HepG2 (cell line): Measurements from ENCODE around the gene APBB2. TPM values are rescaled to one million over a fixed set of nuclear protein-coding genes. Genes with fewer than 3 reads are reported as not detected.

ENCODE experiments used
- ATAC-seq: fragments of 200-7000 bp; cut with Tn5 transposase; 3 replicates; pipeline ENCODE4 v1.9.1; 2020; ENCODE audit warnings: mild to moderate bottlenecking, moderate library complexity
- BruUV-seq: library from RNA; stranded (reverse); fragments of 400-500 nt; replicated peaks from 2 replicates; lab custom pipeline; 2021; lab: Mats Ljungman, UMichigan
- CTCF ChIA-PET: fragments of 300-600 bp; formaldehyde crosslinking; extraction: SDS; loops from one replicate; lab custom pipeline; 2021; ENCODE audit warnings: low total read pairs, inconsistent platforms, low intra/inter-chr PET ratio; lab: Yijun Ruan, JAX
- POLR2A ChIA-PET: fragments of 350-600 bp; sonication (Branson Sonifier 250); formaldehyde crosslinking; loops from one replicate; lab custom pipeline; 2020; ENCODE audit warnings: antibody characterized with exemption, inconsistent platforms; lab: Yijun Ruan, JAX
- DNase-seq: peaks from one replicate; pipeline ENCODE4 v3.0.0-alpha.2; 2015; ENCODE audit warnings: low spot score
- FAIRE-seq: peaks from 3 replicates; lab custom pipeline; 2011; peaks lifted over from hg19 to GRCh38; lab: Jason Lieb, UNC
- H2AFZ ChIP-seq: one replicate; pipeline ENCODE4 v1.6.1; 2011; ENCODE audit warnings: low read length, inconsistent platforms
- H3K27ac ChIP-seq: fragments of 300-600 bp; 3 replicates; pipeline ENCODE4 v1.8.0; 2011; ENCODE audit warnings: mixed run types, mild to moderate bottlenecking, mixed read lengths, low read length, inconsistent platforms; ENCODE audit not compliant: insufficient read depth; ENCODE audit errors: extremely low read length
- H3K27me3 ChIP-seq, 2 experiments: fragments of 200-600 bp in 1 of 2; 2 replicates in 1 of 2; 3 replicates in 1 of 2; pipeline versions ENCODE4 v1.6.0 to v1.8.0; 2011; ENCODE audit warnings: low read length in 2 of 2, mild to moderate bottlenecking in 2 of 2, moderate library complexity in 2 of 2, inconsistent platforms in 1 of 2; ENCODE audit not compliant: insufficient read depth in 2 of 2, control insufficient read depth in 1 of 2
- H3K36me3 ChIP-seq, 2 experiments: fragments of 200-600 bp in 1 of 2; replicated peaks in 1 of 2; 2 replicates in 1 of 2; 3 replicates in 1 of 2; pipeline versions ENCODE4 v1.5.1 to v1.8.0; 2011; ENCODE audit warnings: low read length in 2 of 2, inconsistent platforms in 1 of 2; ENCODE audit not compliant: insufficient read depth in 2 of 2, control insufficient read depth in 1 of 2
- H3K4me1 ChIP-seq: 2 replicates; pipeline ENCODE4 v1.5.1; 2012; ENCODE audit warnings: low read length, inconsistent platforms; ENCODE audit not compliant: insufficient read depth
- H3K4me2 ChIP-seq: 2 replicates; pipeline ENCODE4 v1.6.0; 2011; ENCODE audit warnings: low read depth, low read length, inconsistent platforms
- H3K4me3 ChIP-seq, 3 experiments: fragments of 200-600 bp in 1 of 3; sonication (generic), shearing (Covaris generic) in 1 of 3; replicated peaks in 1 of 3; 2 replicates each; pipeline ENCODE4 v1.5.1; 2011 to 2016; ENCODE audit warnings: low read length in 3 of 3, inconsistent platforms in 2 of 3, low read depth in 2 of 3, mild to moderate bottlenecking in 2 of 3, control low read depth in 1 of 3, mixed read lengths in 1 of 3; ENCODE audit not compliant: insufficient read depth in 1 of 3
- H3K79me2 ChIP-seq: one replicate; pipeline ENCODE4 v1.6.1; 2011; ENCODE audit warnings: low read length, inconsistent platforms; ENCODE audit not compliant: insufficient read depth
- H3K9ac ChIP-seq: 2 replicates; pipeline ENCODE4 v1.6.0; 2011; ENCODE audit warnings: mild to moderate bottlenecking, low read depth, low read length, inconsistent platforms; ENCODE audit not compliant: insufficient read depth
- H3K9me3 ChIP-seq: 2 replicates; pipeline ENCODE4 v1.5.1; 2012; ENCODE audit warnings: mild to moderate bottlenecking, low read length
- H4K20me1 ChIP-seq: 2 replicates; pipeline ENCODE4 v1.6.0; 2011; ENCODE audit warnings: inconsistent platforms, mild to moderate bottlenecking, low read length, moderate library complexity; ENCODE audit not compliant: insufficient read depth
- ATM ChIP-seq: fragments of 450-650 bp; IDR thresholded peaks from 2 replicates; pipeline ENCODE4 v1.7.1; 2017; ENCODE audit warnings: mild to moderate bottlenecking, borderline replicate concordance
- SALL2 ChIP-seq: sonication (generic); formaldehyde crosslinking; IDR thresholded peaks from 2 replicates; pipeline ENCODE4 v1.8.1; 2023; ENCODE audit warnings: mild to moderate bottlenecking, missing genetic modification reagents, inconsistent platforms
- SIN3B ChIP-seq: fragments of 150-350 bp; IDR thresholded peaks from 2 replicates; pipeline ENCODE4 v1.6.1; 2014; ENCODE audit warnings: low read length
- TEAD2 ChIP-seq: sonication (generic); formaldehyde crosslinking; IDR thresholded peaks from 2 replicates; pipeline ENCODE4 v1.9.0; 2021; ENCODE audit warnings: missing genetic modification reagents
- YY1 ChIP-seq: IDR thresholded peaks from 2 replicates; pipeline ENCODE4 v1.6.1; 2011; ENCODE audit warnings: low read length, low read depth, moderate library complexity, mild to moderate bottlenecking; ENCODE audit not compliant: insufficient read depth, insufficient replicate concordance
- ZNF530 ChIP-seq: sonication (generic); formaldehyde crosslinking; IDR thresholded peaks from 2 replicates; pipeline ENCODE4 v1.5.0; 2020; ENCODE audit warnings: low read depth, mild to moderate bottlenecking, missing genetic modification reagents
- ZNF556 ChIP-seq: sonication (generic); formaldehyde crosslinking; IDR thresholded peaks from 2 replicates; pipeline ENCODE4 v1.4.0; 2020; ENCODE audit warnings: mild to moderate bottlenecking, missing genetic modification reagents, borderline replicate concordance
- ZNF607 ChIP-seq: sonication (generic); formaldehyde crosslinking; IDR thresholded peaks from 2 replicates; pipeline ENCODE4 v1.5.1; 2020; ENCODE audit warnings: missing genetic modification reagents, mild to moderate bottlenecking, borderline replicate concordance
- WGBS: methylation state at CpG from one replicate; pipeline ENCODE4 v1.1.6; 2017; ENCODE audit warnings: low lambda C conversion rate; 5-methylcytosine and 5-hydroxymethylcytosine counted together
- in situ Hi-C: cut with HindIII; loops from 2 replicates; pipeline ENCODE4 v1.10.0; 2017; ENCODE audit warnings: low pct_unique_long_range_greater_than_20kb; ENCODE audit not compliant: extremely low pct_ligation_motif_present
- intact Hi-C: fragments of 100-400 bp; cut with micrococcal nuclease; formaldehyde crosslinking; loops from one replicate; pipeline ENCODE4 v1.10.0; 2022; ENCODE audit not compliant: unreplicated experiment
- polyA plus RNA-seq, 8 experiments: library from polyadenylated mRNA; depleted of rRNA in 3 of 8; stranded (reverse) in 7 of 8; unstranded in 1 of 8; fragments of >200 nt; fragmentation: Illumina TruSeq in 4 of 8; extraction: Trizol in 4 of 8; gene quantifications; 2 replicates each; pipeline versions ENCODE4 v1.2.1 to v1.2.3, GENCODE V29; 2011 to 2016; ENCODE audit warnings: low read depth in 4 of 8, missing spikeins in 1 of 8, mixed read lengths in 1 of 8; ENCODE audit not compliant: insufficient read depth in 1 of 8
- total RNA-seq, 5 experiments: library from RNA; depleted of rRNA; stranded (reverse); fragments of >200 nt; fragmentation: Illumina TruSeq; extraction: Trizol; gene quantifications; 2 replicates each; pipeline ENCODE4 v1.2.3, GENCODE V29; 2016; ENCODE audit warnings: low read depth in 1 of 5
- TF ChIP-seq, protein P1 (sequence below): sonication (generic); formaldehyde crosslinking; IDR thresholded peaks from 2 replicates; pipeline ENCODE4 v1.5.0; 2020; ENCODE audit warnings: missing genetic modification reagents
- TF ChIP-seq, protein P2 (sequence below): sonication (generic); formaldehyde crosslinking; IDR thresholded peaks from 2 replicates; pipeline ENCODE4 v1.4.0; 2020; ENCODE audit warnings: missing genetic modification reagents
- TF ChIP-seq, protein P3 (sequence below): sonication (generic); formaldehyde crosslinking; IDR thresholded peaks from 2 replicates; pipeline ENCODE4 v1.4.0; 2020; ENCODE audit warnings: missing genetic modification reagents

The APBB2 gene
- total and polyA plus RNA-seq, 2 of the 13 experiments (the other 11 are each of a cell fraction or from before 2014, with no cell fraction given), result 11.7 to 17.0 TPM

DNA sequence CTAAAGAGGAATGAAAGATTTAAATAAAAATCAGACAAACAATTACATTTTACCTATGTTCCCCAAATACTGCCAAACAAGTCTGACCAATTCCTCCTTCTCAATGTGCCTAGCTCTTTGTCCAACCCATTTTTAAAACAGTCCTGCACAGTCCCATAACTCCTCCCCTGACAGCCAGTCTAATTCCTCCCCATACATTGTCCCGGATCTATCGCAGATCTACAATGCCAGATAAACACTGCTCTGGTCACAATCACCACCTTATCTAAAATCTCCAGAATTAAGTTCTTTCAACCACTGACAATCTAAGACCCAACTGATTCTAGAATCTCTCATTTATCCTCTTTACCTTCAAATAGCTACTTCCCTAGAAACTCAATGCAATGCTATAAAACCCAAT lies 176.0 kb downstream of the APBB2 start:
- BruUV-seq, result no TSS peak
- WGBS, result 98% methylated on average over 2 of the region's 2 CpGs
- in situ Hi-C loops, result no loop called here
- FAIRE-seq (no peak), DNase-seq (no peak), ATAC-seq (no peak)
- intact Hi-C loops, result no loop called here
- H3K9ac ChIP-seq, result no peak overlapping the region
- H2AFZ ChIP-seq, result no peak overlapping the region
- ChIA-PET CTCF (no interaction called here), POLR2A (no interaction called here)
- no peaks in the 10 kb centered on the region for H3K9me3 ChIP-seq
- H3K36me3 ChIP-seq, result no peaks in the 10 kb centered on the region
- no peak overlapping the region for H3K4me3 ChIP-seq
- no peak for TF ChIP-seq YY1
- no peak for TF ChIP-seq ZNF530 (CRISPR knock-in tag)
- no peak for TF ChIP-seq SALL2
- TF ChIP-seq, protein P1, sequence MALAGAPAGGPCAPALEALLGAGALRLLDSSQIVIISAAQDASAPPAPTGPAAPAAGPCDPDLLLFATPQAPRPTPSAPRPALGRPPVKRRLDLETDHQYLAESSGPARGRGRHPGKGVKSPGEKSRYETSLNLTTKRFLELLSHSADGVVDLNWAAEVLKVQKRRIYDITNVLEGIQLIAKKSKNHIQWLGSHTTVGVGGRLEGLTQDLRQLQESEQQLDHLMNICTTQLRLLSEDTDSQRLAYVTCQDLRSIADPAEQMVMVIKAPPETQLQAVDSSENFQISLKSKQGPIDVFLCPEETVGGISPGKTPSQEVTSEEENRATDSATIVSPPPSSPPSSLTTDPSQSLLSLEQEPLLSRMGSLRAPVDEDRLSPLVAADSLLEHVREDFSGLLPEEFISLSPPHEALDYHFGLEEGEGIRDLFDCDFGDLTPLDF, result no peak
- no peaks in the 10 kb centered on the region; a peak in 1 of 5 replicates for H3K27me3 ChIP-seq
- no peak overlapping the region for H3K4me2 ChIP-seq
- H4K20me1 ChIP-seq, result no peaks in the 10 kb centered on the region
- H3K27ac ChIP-seq, result no peak overlapping the region
- no peaks in the 10 kb centered on the region for H3K4me1 ChIP-seq
- no peaks in the 10 kb centered on the region for H3K79me2 ChIP-seq

DNA sequence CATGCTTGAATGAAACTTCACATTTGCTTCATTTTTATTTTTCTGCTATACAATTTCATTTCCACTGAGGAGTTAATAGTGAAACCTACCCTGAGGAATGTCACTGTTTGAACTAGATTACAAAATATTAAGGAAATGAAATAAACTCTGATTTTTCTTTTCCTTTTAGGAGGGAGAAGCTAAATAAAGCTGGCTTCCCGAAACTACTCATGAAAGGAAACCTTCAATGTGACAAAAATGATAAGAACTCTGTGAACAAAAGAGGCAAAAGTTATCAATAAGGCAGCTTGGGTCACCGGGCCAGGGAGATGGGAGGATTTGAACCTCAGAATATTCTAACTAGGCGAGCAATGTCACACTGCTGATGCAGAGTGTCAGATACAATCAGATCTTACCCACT lies 185.2 kb downstream of the APBB2 start:
- no peak for ATAC-seq
- DNase-seq, result no peak
- no peak overlapping the region for H3K4me2 ChIP-seq
- WGBS, result 93% methylated on average over 3 of the region's 3 CpGs
- no peak overlapping the region for H3K27ac ChIP-seq
- no peak overlapping the region for H3K9ac ChIP-seq
- H4K20me1 ChIP-seq, result no peaks in the 10 kb centered on the region
- H3K79me2 ChIP-seq, result no peaks in the 10 kb centered on the region
- H3K4me1 ChIP-seq, result no peaks in the 10 kb centered on the region
- FAIRE-seq, result no peak
- no TSS peak for BruUV-seq
- H3K36me3 ChIP-seq, result no peaks in the 10 kb centered on the region
- intact Hi-C loops, result no loop called here
- no peak overlapping the region for H3K4me3 ChIP-seq
- no peaks in the 10 kb centered on the region for H3K27me3 ChIP-seq
- ChIA-PET CTCF (no interaction called here), POLR2A (no interaction called here)
- H3K9me3 ChIP-seq, result peaks cover 36% of the 10 kb centered on the region
- H2AFZ ChIP-seq, result no peak overlapping the region
- in situ Hi-C loops, result no loop called here
- TF ChIP-seq, protein P2, sequence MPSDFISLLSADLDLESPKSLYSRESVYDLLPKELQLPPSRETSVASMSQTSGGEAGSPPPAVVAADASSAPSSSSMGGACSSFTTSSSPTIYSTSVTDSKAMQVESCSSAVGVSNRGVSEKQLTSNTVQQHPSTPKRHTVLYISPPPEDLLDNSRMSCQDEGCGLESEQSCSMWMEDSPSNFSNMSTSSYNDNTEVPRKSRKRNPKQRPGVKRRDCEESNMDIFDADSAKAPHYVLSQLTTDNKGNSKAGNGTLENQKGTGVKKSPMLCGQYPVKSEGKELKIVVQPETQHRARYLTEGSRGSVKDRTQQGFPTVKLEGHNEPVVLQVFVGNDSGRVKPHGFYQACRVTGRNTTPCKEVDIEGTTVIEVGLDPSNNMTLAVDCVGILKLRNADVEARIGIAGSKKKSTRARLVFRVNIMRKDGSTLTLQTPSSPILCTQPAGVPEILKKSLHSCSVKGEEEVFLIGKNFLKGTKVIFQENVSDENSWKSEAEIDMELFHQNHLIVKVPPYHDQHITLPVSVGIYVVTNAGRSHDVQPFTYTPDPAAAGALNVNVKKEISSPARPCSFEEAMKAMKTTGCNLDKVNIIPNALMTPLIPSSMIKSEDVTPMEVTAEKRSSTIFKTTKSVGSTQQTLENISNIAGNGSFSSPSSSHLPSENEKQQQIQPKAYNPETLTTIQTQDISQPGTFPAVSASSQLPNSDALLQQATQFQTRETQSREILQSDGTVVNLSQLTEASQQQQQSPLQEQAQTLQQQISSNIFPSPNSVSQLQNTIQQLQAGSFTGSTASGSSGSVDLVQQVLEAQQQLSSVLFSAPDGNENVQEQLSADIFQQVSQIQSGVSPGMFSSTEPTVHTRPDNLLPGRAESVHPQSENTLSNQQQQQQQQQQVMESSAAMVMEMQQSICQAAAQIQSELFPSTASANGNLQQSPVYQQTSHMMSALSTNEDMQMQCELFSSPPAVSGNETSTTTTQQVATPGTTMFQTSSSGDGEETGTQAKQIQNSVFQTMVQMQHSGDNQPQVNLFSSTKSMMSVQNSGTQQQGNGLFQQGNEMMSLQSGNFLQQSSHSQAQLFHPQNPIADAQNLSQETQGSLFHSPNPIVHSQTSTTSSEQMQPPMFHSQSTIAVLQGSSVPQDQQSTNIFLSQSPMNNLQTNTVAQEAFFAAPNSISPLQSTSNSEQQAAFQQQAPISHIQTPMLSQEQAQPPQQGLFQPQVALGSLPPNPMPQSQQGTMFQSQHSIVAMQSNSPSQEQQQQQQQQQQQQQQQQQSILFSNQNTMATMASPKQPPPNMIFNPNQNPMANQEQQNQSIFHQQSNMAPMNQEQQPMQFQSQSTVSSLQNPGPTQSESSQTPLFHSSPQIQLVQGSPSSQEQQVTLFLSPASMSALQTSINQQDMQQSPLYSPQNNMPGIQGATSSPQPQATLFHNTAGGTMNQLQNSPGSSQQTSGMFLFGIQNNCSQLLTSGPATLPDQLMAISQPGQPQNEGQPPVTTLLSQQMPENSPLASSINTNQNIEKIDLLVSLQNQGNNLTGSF (CRISPR knock-in tag), result no peak
- TF ChIP-seq, protein P3, sequence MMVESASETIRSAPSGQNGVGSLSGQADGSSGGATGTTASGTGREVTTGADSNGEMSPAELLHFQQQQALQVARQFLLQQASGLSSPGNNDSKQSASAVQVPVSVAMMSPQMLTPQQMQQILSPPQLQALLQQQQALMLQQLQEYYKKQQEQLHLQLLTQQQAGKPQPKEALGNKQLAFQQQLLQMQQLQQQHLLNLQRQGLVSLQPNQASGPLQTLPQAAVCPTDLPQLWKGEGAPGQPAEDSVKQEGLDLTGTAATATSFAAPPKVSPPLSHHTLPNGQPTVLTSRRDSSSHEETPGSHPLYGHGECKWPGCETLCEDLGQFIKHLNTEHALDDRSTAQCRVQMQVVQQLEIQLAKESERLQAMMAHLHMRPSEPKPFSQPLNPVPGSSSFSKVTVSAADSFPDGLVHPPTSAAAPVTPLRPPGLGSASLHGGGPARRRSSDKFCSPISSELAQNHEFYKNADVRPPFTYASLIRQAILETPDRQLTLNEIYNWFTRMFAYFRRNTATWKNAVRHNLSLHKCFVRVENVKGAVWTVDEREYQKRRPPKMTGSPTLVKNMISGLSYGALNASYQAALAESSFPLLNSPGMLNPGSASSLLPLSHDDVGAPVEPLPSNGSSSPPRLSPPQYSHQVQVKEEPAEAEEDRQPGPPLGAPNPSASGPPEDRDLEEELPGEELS (CRISPR knock-in tag), result no peak
- TF ChIP-seq ZNF556 (no peak), ZNF607 (CRISPR knock-in tag) (no peak), TEAD2 (CRISPR knock-in tag) (no peak), SIN3B (no peak), ATM (no peak)
